ENCODE measurements around the gene PEX14.

DNA sequence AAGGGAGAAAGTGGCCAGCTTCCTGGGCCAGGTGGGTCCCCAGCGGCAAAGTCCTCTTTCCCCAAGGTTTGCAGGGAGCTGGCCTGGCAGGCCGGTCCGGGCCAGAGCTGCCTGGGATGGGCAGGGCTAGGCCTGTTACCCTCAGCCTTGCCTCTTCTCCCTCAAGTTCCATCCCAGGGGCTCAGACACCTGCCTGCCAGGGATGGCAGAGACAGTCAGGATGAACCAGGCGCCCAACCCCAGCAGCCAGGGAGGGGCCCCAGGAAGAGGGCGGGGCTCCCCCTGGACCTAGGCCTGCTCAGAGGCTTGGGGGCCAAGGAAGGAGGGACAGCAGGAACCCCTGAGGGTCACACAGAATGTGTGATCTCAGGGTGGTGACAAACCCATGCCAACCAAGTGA lies 201.1 kb downstream of the PEX14 start:
- TF ChIP-seq, protein P1, sequence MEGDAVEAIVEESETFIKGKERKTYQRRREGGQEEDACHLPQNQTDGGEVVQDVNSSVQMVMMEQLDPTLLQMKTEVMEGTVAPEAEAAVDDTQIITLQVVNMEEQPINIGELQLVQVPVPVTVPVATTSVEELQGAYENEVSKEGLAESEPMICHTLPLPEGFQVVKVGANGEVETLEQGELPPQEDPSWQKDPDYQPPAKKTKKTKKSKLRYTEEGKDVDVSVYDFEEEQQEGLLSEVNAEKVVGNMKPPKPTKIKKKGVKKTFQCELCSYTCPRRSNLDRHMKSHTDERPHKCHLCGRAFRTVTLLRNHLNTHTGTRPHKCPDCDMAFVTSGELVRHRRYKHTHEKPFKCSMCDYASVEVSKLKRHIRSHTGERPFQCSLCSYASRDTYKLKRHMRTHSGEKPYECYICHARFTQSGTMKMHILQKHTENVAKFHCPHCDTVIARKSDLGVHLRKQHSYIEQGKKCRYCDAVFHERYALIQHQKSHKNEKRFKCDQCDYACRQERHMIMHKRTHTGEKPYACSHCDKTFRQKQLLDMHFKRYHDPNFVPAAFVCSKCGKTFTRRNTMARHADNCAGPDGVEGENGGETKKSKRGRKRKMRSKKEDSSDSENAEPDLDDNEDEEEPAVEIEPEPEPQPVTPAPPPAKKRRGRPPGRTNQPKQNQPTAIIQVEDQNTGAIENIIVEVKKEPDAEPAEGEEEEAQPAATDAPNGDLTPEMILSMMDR (IDR thresholded peaks at IDR 0.05; ENCODE audit: low read depth, low read length): no peak
- no peak for TF ChIP-seq EZH2phosphoT487 (IDR thresholded peaks at IDR 0.05; ENCODE audit: low read depth)

All from OCI-LY3 (cell line).